Activated CD4-positive, alpha-beta T cell treated with anti-CD3 and anti-CD28 coated beads, Interleukin-2, amount 50 U/mL, for 16 hours (primary cell): ENCODE results near the gene GTF2I.
"Not testable (repeated sequence)": the region's sequence is repeated elsewhere in the genome, so short reads cannot be mapped to it uniquely, and the experiment has no call there.

Experiments
- DNase-seq: peaks from one replicate; pipeline ENCODE4 v3.0.0-alpha.2; 2020

GTF2I gene

GRCh38 chr7:74718336-74718735 is 60.8 kb downstream of the GTF2I start:
- no peak for DNase-seq

- DNase-seq = no peak
These were observed 64.6 kb downstream of the GTF2I start for GRCh38 chr7:74722153-74722552.

- no peak for DNase-seq
These were observed 68.3 kb downstream of the GTF2I start for GRCh38 chr7:74725840-74726239.

- no peak for DNase-seq
These were observed 69.0 kb downstream of the GTF2I start for GRCh38 chr7:74726309-74727101.

GRCh38 chr7:74728686-74729085 is 71.2 kb downstream of the GTF2I start:
- DNase-seq = not testable (repeated sequence)

- DNase-seq = not testable (repeated sequence)
These were observed 72.7 kb downstream of the GTF2I start for GRCh38 chr7:74730186-74730585.

- not testable (repeated sequence) for DNase-seq
These were observed 82.6 kb downstream of the GTF2I start for GRCh38 chr7:74739974-74740703.

- not testable (repeated sequence) for DNase-seq
These were observed 86.5 kb downstream of the GTF2I start for GRCh38 chr7:74743936-74744557.

GRCh38 chr7:74753921-74754482 is 96.5 kb downstream of the GTF2I start:
- not testable (repeated sequence) for DNase-seq

- DNase-seq = not testable (repeated sequence)
These were observed 99.2 kb downstream of the GTF2I start for GRCh38 chr7:74756673-74757072.

- DNase-seq = not testable (repeated sequence)
These were observed 100.8 kb downstream of the GTF2I start for GRCh38 chr7:74758268-74758667.

GRCh38 chr7:74758982-74759381 is 101.5 kb downstream of the GTF2I start:
- not testable (repeated sequence) for DNase-seq

- DNase-seq = not testable (repeated sequence)
These were observed 107.8 kb downstream of the GTF2I start for GRCh38 chr7:74765205-74765918.

- DNase-seq = not testable (repeated sequence)
These were observed 109.0 kb downstream of the GTF2I start for GRCh38 chr7:74766509-74766908.

GRCh38 chr7:74766991-74767390 is 109.5 kb downstream of the GTF2I start:
- not testable (repeated sequence) for DNase-seq

- DNase-seq = not testable (repeated sequence)
These were observed 112.5 kb downstream of the GTF2I start for GRCh38 chr7:74770062-74770461.

- DNase-seq = not testable (repeated sequence)
These were observed 114.6 kb downstream of the GTF2I start for GRCh38 chr7:74772093-74772492.

- not testable (repeated sequence) for DNase-seq
These were observed 116.5 kb downstream of the GTF2I start, which contains the start of gene NCF1 for GRCh38 chr7:74773760-74774750. Gene NCF1 (plus strand): TSS chr7:74774011. CDS start chr7:74774032, 21 bp downstream.

GRCh38 chr7:74775111-74775510 is 117.6 kb downstream of the GTF2I start:
- not testable (repeated sequence) for DNase-seq

- not testable (repeated sequence) for DNase-seq
These were observed 121.5 kb downstream of the GTF2I start for GRCh38 chr7:74779053-74779452.

- not testable (repeated sequence) for DNase-seq
These were observed 124.2 kb downstream of the GTF2I start for GRCh38 chr7:74781746-74782145.
